ENCODE measurements around the gene TFDP2.

TFDP2 gene

GRCh38 chr3:141972399-141972798 lies 176.9 kb downstream of the TFDP2 start:
- in situ Hi-C loops (cut with HindIII; ENCODE audit: low sequenced_read_pairs): no loop called here

- in situ Hi-C loops (cut with HindIII; ENCODE audit: low sequenced_read_pairs): no loop called here
These were observed 177.8 kb downstream of the TFDP2 start for GRCh38 chr3:141971571-141971970.

DNA sequence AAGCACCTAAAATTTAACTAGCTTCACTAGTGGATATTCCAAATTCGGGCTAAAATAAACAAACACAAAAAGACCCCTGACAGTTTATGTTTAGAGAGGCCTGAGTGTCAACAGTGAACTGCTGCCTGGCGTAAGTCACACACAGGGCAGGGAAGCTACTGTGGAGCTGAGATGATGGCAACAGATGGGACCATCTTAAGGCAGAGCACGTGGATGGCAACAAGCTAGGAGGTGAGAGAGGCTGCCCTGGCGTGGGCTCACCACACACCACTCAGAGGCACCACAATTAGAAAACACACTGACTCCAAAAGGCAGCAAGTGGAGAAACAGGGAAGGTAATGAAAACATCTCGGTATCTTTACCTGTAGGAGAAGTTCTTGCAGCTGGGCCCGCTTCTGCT lies 179.6 kb downstream of the TFDP2 start:
- in situ Hi-C loops (cut with HindIII; ENCODE audit: low sequenced_read_pairs): no loop called here

DNA sequence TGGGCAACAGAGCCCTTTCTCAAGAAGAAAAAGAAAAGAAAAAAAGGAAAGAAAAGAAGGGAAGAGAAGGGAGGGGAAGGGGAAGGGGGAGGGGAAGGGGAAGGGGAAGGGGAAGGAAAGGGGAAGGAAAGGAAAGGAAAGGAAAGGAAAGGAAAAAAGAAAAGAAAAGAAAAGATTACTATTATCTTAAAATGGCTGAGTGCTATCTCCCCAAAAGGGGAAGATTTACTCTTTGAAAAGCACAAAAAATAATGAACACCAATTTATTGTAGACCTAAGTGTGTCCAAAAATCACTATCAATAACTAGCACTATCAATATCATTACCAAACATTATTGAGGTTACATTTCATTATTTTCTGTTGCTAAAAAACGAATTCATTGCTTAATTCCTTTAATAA lies 183.9 kb downstream of the TFDP2 start:
- in situ Hi-C loops (cut with HindIII; ENCODE audit: low sequenced_read_pairs): no loop called here

GRCh38 chr3:141963301-141963700 lies 186.0 kb downstream of the TFDP2 start:
- in situ Hi-C loops (cut with HindIII; ENCODE audit: low sequenced_read_pairs): no loop called here

- in situ Hi-C loops (cut with HindIII; ENCODE audit: low sequenced_read_pairs): no loop called here
These were observed 188.6 kb downstream of the TFDP2 start for GRCh38 chr3:141960731-141961130.

DNA sequence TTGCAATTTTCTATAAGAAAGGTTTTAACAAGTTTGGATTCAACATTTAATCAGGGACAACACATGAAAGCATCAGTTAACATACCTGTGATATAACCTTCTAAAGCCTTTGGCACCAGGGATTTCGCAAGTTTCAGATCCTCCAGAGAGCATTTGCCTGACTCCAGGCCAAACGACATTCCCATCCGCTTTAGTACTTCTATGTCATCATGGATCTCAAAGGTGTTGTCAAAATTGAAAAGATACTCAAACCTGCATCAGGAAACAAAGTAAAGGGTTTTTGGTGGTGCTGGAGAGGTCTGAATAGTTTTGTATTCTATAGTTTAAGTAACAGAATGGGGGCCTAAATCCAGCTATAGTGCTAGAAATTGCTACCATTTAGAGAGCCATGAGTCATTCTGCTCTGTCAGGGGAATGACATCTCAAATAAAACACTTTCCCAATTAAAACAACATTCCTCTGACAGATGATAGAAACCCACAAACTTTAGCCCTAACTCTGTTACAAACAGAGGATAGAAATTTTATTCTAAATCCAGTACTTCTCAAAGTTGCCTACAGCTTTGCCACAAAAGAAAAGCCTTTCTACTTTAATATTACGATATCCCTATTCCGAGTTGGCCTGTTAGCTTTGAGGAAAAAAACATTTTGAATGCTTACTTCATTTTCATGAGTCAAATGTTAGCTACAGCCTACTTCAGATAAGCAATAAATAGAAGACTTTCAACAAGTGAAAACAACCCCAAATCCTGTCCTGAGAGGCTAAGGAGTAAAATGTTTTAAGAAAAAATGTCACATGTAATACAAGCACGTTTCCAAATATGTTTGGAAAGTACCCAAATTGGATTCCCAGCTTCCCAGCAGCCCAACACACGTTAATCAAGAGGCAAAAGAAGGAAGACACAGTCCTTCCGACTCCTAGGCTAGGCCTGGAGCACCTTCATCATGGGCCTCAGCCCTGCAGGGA lies 189.5 kb downstream of the TFDP2 start:
- in situ Hi-C loops (cut with HindIII; ENCODE audit: low sequenced_read_pairs): no loop called here

- in situ Hi-C loops (cut with HindIII; ENCODE audit: low sequenced_read_pairs): no loop called here
These were observed 194.2 kb downstream of the TFDP2 start for GRCh38 chr3:141955175-141955574.

DNA sequence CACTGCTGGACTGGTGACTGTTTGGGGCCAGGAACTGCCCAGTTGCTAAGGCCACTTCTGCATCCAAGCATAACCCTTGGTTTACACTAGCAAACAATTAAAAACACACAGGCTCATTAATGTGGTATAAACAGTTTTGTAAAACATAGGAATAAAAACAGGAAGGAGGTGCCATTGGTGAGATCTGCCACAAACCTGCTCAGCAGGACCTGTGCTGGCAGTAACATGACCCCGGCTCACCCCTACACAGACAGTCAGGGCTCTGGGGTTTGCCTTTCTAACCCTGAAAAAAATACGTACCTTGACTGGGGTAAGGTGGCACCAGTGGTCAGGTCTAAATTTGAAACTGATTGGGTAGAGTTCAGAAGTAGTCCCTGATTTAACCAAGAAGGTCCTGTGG lies 196.7 kb downstream of the TFDP2 start:
- in situ Hi-C loops (cut with HindIII; ENCODE audit: low sequenced_read_pairs): no loop called here

DNA sequence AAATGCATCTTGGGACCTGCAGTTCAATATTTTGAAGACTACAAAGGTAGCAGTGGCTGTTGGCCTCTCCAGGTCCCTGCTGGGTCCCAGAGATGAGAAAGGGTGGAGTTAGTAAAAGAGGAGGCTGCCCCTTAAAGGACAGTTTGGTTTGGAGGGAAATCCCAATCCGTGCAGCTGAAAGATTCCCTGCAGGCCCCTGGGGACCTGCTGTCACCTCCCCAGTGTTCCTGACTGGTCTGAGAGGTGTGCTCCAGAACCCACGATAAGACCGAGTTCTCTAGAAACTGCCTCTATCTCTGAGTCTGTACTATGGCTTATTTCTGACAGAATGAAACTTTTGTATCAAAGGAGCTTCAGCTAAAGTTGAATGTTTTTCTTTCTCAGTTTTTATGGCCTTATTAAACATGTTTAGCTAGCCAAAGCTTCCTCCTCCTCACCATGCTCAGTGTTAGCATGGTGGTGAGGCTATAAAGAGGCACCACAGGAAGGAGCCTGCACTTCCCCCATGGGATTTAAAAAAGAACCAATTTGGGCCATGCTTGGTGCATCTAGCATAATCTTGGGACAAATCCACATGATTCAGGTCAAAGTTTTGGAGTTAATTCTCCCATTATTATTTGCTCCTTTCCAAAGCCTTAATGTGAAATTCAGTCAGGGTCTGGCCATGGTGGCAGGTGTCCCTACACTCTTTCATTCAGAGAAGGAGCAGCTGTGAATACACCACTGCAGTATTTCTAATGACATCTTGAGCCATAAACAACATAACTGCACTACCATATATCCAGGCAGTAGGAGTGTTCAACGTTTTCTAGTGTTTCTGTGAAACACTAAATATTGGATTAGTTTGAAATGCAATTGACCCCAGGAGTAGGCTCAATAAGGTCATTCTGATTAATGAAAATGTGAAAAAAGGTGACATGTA lies 198.5 kb downstream of the TFDP2 start:
- in situ Hi-C loops (cut with HindIII; ENCODE audit: low sequenced_read_pairs): no loop called here

DNA sequence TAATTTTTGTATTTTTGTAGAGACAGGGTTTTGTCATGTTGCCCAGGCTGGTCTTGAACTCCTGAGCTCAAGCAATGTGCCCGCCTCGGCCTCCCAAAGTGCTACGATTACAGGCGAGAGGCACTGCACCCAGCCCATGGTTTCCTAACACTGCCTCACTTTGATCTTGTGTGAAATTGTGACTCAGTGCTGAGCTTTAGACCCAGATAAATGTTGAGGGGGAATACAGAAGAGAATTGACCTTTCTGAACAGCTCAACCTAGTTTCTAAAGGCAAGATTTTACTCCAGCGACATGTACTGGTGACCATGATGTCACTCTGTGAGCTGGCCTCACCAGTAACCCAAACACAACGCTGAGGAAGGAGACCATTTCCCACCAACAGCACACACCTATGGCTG lies 199.4 kb downstream of the TFDP2 start:
- in situ Hi-C loops (cut with HindIII; ENCODE audit: low sequenced_read_pairs): no loop called here

DNA sequence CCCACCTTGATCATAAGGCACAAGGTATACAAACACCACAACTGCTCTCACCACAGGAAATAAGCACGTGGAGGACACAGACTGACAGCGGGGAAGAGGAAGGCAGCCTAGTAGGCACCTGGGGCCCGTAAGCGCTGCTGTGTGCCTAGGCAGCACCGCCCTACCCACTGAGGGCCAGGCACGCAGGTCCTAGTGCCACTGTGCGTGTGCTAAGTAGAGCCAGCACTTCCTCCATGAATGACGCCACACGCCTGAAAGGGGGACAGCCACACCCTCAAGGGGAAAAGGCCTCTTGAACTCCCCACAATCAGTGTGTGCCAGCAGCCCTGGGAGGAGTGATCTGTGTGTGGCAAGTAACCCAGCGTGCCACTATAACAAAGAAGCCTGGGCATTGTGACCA lies 199.9 kb downstream of the TFDP2 start:
- in situ Hi-C loops (cut with HindIII; ENCODE audit: low sequenced_read_pairs): no loop called here

GRCh38 chr3:141945726-141946485 lies 203.4 kb downstream of the TFDP2 start:
- in situ Hi-C loops (cut with HindIII; ENCODE audit: low sequenced_read_pairs): no loop called here

GRCh38 chr3:141942006-141942405 lies 207.3 kb downstream of the TFDP2 start:
- in situ Hi-C loops (cut with HindIII; ENCODE audit: low sequenced_read_pairs): no loop called here

DNA sequence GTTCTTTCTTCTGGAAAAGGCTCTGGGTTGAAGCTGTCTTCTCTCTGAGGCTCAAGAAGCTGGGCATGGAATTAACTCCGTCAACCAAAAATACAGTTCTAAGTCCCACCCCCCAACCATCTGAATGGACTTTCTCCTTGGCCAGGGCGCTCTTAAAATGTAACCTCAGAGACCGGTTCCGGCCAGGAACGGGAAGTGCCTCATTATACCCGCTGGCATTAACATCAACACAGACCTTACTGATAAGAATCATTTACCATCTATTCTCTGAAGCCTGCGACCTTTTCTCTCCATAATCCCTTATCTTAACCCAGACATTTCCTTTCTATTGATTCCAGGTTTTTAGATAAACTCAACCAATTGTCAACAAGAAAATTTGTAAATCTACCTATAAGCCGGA lies 208.3 kb downstream of the TFDP2 start:
- in situ Hi-C loops (cut with HindIII; ENCODE audit: low sequenced_read_pairs): no loop called here

GRCh38 chr3:141940194-141940776 lies 209.1 kb downstream of the TFDP2 start:
- in situ Hi-C loops (cut with HindIII; ENCODE audit: low sequenced_read_pairs): no loop called here

DNA sequence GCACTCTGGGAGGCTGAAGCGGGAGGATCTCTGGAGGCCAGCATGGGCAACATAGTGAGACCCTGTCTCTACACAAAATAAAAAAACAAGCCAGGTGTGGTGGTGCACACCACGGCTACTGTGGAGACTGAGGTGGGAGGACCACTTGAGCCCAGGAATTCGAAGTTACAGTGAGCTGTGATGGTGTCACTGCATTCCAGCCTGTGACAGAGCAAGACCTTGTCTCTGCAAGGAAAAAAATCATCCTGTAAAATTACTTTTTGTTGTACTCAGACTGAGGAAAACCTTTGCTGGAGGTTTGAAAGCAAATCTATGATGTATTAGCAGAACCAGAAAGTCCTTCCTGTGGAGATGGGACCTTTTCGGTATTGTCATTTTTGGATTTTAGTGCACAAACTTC lies 209.6 kb downstream of the TFDP2 start:
- in situ Hi-C loops (cut with HindIII; ENCODE audit: low sequenced_read_pairs): no loop called here

- in situ Hi-C loops (cut with HindIII; ENCODE audit: low sequenced_read_pairs): no loop called here
These were observed 211.3 kb downstream of the TFDP2 start for GRCh38 chr3:141938011-141938500.

- in situ Hi-C loops (cut with HindIII; ENCODE audit: low sequenced_read_pairs): no loop called here
These were observed 215.0 kb downstream of the TFDP2 start for GRCh38 chr3:141934354-141934753.

Data from DLD1 (cell line).